GM12875 (cell line): Measurements from ENCODE around the gene PKIG.
"Not testable (repeated sequence)": the region's sequence is repeated elsewhere in the genome, so short reads cannot be mapped to it uniquely, and the experiment has no call there.

Experiments used
- H3K4me3 ChIP-seq: one replicate; pipeline ENCODE4 v1.5.1; 2011; ENCODE audit warnings: low read depth, low read length, control low read depth
- TF ChIP-seq, protein P1 (sequence below): IDR thresholded peaks from 2 replicates; pipeline ENCODE4 v1.5.1; 2011; ENCODE audit warnings: low read depth, mild to moderate bottlenecking, control low read depth, inconsistent platforms, low read length, moderate library complexity, borderline replicate concordance; ENCODE audit not compliant: insufficient read depth

PKIG gene

DNA sequence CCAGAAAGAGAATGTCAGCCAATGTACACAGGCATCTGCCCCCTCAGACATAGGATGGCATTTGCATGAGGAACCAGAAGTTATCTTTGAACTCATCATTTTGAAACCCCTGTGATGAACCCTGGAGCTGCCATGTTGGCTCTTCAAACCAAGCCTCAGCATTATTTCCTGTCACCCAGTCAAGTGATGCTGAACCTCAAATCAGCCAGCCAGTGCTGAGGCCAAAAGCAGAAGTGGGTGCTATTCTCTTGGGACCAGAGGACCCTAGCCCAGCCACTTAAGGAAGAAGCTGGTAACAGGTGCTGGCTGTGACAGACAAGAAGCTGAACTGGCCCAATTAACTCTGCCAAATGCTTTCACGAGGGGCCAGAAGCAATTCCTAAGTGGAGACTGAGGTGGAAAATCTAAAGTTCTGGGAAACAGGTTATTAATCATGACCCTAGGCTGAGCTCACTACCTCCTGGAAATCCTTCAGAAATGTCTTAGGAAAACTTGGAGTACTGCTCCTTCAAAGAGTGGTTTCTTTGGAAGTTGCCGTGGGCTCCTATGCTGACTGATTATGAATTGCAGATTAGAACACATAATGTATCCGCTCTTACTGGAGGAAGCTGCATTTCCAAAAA is 4.0 kb downstream of the PKIG start:
- TF ChIP-seq, protein P1, sequence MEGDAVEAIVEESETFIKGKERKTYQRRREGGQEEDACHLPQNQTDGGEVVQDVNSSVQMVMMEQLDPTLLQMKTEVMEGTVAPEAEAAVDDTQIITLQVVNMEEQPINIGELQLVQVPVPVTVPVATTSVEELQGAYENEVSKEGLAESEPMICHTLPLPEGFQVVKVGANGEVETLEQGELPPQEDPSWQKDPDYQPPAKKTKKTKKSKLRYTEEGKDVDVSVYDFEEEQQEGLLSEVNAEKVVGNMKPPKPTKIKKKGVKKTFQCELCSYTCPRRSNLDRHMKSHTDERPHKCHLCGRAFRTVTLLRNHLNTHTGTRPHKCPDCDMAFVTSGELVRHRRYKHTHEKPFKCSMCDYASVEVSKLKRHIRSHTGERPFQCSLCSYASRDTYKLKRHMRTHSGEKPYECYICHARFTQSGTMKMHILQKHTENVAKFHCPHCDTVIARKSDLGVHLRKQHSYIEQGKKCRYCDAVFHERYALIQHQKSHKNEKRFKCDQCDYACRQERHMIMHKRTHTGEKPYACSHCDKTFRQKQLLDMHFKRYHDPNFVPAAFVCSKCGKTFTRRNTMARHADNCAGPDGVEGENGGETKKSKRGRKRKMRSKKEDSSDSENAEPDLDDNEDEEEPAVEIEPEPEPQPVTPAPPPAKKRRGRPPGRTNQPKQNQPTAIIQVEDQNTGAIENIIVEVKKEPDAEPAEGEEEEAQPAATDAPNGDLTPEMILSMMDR, result no peak

DNA sequence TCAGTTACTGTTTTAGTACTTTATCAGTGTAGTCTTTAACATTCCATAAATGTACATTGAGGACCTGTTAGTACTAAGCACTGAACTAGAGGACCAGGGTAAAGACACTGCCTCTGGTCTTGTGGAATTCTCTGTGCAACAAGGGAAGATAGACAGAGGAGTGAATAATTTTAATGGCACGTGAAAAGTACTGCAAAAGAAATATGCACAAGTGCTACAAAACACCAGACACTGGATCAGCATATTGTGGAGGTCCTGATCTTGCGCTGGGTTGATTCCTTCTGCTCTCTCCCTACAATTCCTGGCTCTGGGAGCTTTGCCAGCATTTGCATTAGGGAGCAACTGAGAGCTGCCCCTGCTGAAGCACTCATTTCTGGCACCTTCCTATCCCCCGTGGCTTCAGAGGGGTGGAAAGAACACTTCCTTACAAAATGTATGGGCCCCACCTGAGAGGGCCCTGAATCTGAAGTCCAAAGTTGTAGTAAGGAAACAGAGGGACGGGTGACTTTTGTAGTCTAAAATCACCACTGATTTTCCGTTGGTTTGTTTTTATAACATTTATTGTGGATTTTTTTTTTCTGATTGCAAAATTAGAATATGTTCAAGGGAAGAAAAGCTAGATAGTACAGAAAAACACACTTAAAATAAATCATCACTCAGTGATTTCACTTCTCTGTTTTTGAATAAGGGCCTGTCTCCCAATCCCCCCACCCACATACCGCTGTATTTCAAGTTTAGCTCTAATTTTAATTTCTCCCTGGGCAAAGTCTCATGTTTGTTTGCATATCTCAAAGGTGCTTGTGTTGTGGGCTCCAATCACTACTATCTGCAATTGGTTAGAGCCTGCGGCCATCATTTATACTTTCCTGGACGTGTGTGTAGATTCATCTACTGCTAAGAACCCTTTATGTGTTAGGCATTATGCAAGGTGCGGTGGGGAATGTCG is 4.9 kb downstream of the PKIG start:
- TF ChIP-seq, protein P1, result no peak
- no peak overlapping the region for H3K4me3 ChIP-seq

More for the DNA sequence above, 4.0 kb downstream of the PKIG start:
- H3K4me3 ChIP-seq, result no peak overlapping the region

DNA sequence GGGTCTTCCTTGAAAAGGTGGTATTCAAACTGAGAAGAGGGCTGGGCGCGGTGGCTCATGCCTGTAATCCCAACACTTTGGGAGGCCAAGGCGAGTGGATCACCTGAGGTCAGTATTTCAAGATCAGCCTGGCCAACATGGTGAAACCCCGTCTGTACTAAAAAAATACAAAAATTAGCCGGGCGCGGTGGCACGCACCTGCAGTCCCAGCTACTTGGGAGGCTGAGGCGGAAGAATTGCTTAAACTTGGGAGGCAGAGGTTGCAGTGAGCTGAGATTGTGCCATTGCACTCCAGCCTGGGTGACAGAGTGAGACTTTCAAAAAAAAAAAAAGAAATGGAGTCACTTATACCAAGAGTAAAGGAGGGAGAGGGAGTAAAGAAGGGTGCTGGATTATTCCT is 5.9 kb downstream of the PKIG start:
- not testable (repeated sequence) for H3K4me3 ChIP-seq

DNA sequence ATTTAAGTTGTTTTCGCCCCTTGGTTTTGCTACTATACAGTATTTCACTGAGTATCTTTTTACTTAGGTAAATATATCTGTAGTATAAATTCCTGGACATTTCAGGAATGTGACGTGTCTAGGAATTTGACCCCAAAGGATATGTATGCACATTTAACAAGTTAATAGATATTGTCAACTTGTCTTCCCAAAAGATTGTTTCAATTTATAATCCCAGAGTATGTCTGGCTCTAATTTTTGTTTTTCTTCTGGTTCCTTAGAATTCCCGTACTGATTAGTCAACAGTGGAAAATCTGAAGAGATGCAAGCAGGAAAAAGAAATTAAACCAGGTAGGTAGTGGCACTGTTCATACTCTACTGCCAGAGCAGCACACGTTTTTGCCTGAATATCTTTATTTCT is 7.2 kb downstream of the PKIG start:
- TF ChIP-seq, protein P1, result no peak
- H3K4me3 ChIP-seq, result no peak overlapping the region

DNA sequence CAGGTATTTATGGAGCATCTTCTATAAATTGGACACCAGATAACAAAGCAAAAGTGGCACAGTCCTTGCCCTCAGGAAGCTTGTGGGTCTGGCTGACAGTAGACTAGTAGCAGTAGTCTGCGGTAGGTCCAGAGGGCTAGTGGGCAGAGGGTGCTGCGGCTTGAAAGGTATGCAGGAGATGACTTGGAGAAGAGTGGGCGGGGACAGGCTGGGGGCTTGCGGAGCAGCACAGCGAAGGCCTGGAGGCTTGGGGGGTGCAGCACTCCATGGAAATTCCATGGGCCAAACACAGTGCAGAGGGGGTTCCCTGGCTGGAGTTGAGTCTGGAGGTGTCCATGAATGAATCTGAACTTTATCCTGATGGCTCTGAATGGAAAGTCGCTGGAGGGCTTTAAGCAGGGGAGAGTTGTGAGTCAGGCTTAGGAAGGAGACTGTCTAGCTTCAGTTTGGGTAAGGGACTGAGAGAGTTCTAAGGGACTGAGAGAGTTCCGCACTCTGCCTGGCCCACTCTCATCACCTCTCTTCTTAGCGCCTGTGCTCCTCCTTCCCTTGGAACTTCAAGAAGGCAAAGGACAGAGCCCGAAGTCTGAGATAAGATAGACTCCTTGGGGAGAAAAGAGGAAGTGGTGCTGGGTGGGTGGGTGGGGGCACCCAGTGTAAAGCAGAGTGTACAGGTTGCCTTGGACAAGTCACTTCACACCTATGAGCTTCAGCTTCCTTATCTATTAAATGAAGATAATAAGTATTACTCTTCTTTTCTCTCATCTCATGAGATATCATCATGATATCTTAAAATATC is 8.8 kb downstream of the PKIG start:
- TF ChIP-seq, protein P1, result no peak
- H3K4me3 ChIP-seq, result no peak overlapping the region

DNA sequence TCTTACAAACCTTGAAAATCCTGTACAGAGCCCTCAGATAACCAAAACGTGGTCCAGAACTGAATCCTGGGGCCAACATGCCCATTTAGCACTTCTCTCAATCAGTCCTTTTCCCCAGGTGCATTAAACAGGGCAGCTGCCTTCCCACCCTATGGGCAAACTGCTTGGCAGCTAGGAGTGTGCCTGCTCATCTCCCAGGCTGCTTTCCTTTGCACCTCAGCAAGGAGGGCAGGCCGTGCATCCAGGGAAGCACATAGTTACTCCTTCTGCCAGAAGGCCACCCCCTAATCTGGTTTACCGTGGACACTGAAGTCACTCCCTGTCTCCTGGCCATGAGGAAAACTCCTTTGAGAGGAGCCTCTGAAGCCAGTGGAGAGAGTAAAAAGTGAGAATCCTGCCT is 10.0 kb downstream of the PKIG start:
- no peak overlapping the region for H3K4me3 ChIP-seq
- TF ChIP-seq, protein P1, result no peak

DNA sequence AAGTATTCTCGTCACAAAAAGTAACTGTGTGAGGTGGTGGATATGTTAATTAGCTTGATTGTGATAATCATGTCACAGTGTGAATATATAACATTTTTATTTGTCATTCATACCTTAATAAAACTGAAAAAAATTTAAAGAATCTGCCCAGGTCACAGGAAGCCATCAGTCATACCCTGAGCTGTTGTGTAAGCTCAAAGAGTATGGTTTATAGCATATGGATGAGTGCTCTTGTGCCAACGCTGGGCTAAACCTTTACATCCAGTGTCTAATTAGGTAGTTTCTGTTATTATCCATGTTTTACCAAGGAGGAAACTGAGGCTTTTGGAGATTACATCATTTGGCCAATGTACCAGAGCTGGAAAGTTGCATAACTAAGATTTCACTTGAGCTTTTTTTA is 11.4 kb downstream of the PKIG start:
- no peak overlapping the region for H3K4me3 ChIP-seq
- TF ChIP-seq, protein P1, result no peak
